OCI-LY7 (cell line): ENCODE results near the gene DNMT1.
"Not testable (repeated sequence)": the region's sequence is repeated elsewhere in the genome, so short reads cannot be mapped to it uniquely, and the experiment has no call there.

Experiments
- CTCF ChIP-seq: fragments of 200-600 bp; sonication (generic); conservative IDR thresholded peaks from 2 replicates; pipeline ENCODE4 v1.5.1; 2014; ENCODE audit warnings: mild to moderate bottlenecking, antibody characterized with exemption, low read length, moderate library complexity, mixed read lengths
- EZH2phosphoT487 ChIP-seq: fragments of 200-600 bp; sonication (generic); IDR thresholded peaks from 2 replicates; pipeline ENCODE4 v1.6.1; 2018; ENCODE audit warnings: low read depth, borderline replicate concordance, mild to moderate bottlenecking, mixed run types, antibody characterized with exemption, low read length, moderate library complexity, mixed read lengths

DNA sequence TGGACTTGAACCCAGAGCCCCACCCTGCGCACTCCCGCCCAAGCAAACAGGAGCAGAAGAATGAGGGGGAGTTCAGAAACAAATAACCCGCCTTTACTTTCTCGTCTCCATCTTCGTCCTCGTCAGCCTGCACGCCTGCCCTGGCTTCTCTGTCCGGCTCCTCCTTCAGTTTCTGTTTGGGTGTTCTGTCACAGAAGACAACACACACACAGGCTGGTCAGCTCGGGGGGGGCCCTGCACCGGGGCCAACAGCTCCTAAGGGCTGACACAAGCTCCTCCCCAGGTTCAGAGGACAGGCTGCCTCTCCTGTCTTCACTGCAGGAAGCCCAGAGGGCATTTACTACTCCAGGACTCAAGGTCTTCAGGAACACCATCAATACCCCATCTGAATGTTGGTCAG, 28.3 kb downstream of the DNMT1 start:
- not testable (repeated sequence) for TF ChIP-seq CTCF, EZH2phosphoT487
